Measurements from ENCODE around the gene BEAN1.

GRCh38 chr16:66486773-66487579, 59.9 kb downstream of the BEAN1 start:
- TF ChIP-seq CTCF (conservative IDR thresholded peaks at IDR 0.05 in 1 of 2, IDR thresholded peaks at IDR 0.05 in 1 of 2; ENCODE audit: low read depth in 1 of 2, low read length in 2 of 2), result no peak
- no peak for TF ChIP-seq EZH2 (IDR thresholded peaks at IDR 0.05; ENCODE audit: low read length, missing control alignments)

Measured in fibroblast of lung (primary cell).